Neural cell (in vitro differentiated cells): Measurements from ENCODE around the gene CASKIN2. TPM values are rescaled to one million over a fixed set of nuclear protein-coding genes. Genes with fewer than 3 reads are reported as not detected.

ENCODE experiments used
- H2AFZ ChIP-seq: fragments of 200-600, 300-800 bp; sonication (generic), shearing (Covaris generic); 2 replicates; pipeline ENCODE4 v1.6.0; 2014; ENCODE audit warnings: low read depth, mild to moderate bottlenecking, antibody characterized with exemption, low read length, moderate library complexity
- H3F3A ChIP-seq: fragments of 200-600 bp; shearing (Covaris generic); 2 replicates; pipeline ENCODE4 v1.6.1; 2016; ENCODE audit warnings: mild to moderate bottlenecking, moderate library complexity, mixed read lengths, antibody characterized with exemption, low read length; ENCODE audit not compliant: insufficient read depth, poor library complexity, severe bottlenecking
- H3K27ac ChIP-seq: fragments of 200-600, 300-800 bp; sonication (generic), shearing (Covaris generic); 2 replicates; pipeline ENCODE4 v1.5.1; 2014; ENCODE audit warnings: mild to moderate bottlenecking, low read length, moderate library complexity
- H3K27me3 ChIP-seq: fragments of 300-800, 200-600 bp; sonication (generic), shearing (Covaris generic); 2 replicates; pipeline ENCODE4 v1.6.0; 2014; ENCODE audit warnings: mild to moderate bottlenecking, low read depth, low read length, moderate library complexity; ENCODE audit not compliant: insufficient read depth
- H3K36me3 ChIP-seq: fragments of 300-800, 200-600 bp; sonication (generic), shearing (Covaris generic); 2 replicates; pipeline ENCODE4 v1.5.1; 2014; ENCODE audit warnings: mild to moderate bottlenecking, antibody characterized with exemption, low read length, moderate library complexity; ENCODE audit not compliant: insufficient read depth
- H3K4me2 ChIP-seq: fragments of 300-800, 200-600 bp; sonication (generic), shearing (Covaris generic); 2 replicates; pipeline ENCODE4 v1.6.0; 2014; ENCODE audit warnings: mild to moderate bottlenecking, low read length
- H3K4me3 ChIP-seq: fragments of 300-800, 200-600 bp; sonication (generic), shearing (Covaris generic); 2 replicates; pipeline ENCODE4 v1.5.1; 2014; ENCODE audit warnings: mild to moderate bottlenecking, low read length, moderate library complexity
- H3K79me2 ChIP-seq: fragments of 200-600 bp; shearing (Covaris generic); replicated peaks from 2 replicates; pipeline ENCODE4 v1.6.0; 2014; ENCODE audit warnings: mild to moderate bottlenecking, low read length, moderate library complexity; ENCODE audit not compliant: insufficient read depth
- H3K9ac ChIP-seq: fragments of 300-800, 200-600 bp; sonication (generic), shearing (Covaris generic); 2 replicates; pipeline ENCODE4 v1.6.1; 2016; ENCODE audit warnings: mild to moderate bottlenecking, low read length, mixed read lengths
- H3K9me2 ChIP-seq: fragments of 200-600 bp; shearing (Covaris generic); 2 replicates; pipeline ENCODE4 v1.6.1; 2016; ENCODE audit warnings: mild to moderate bottlenecking, low read length, mixed read lengths; ENCODE audit not compliant: insufficient read depth
- H3K9me3 ChIP-seq: fragments of 200-600, 300-800 bp; sonication (generic), shearing (Covaris generic); 2 replicates; pipeline ENCODE4 v1.6.1; 2016; ENCODE audit warnings: mild to moderate bottlenecking, mixed run types, low read length, moderate library complexity, mixed read lengths
- H4K20me1 ChIP-seq: fragments of 200-600 bp; shearing (Covaris generic); 2 replicates; pipeline ENCODE4 v1.6.1; 2016; ENCODE audit warnings: mild to moderate bottlenecking, mixed run types; ENCODE audit not compliant: insufficient read depth
- CTCF ChIP-seq: fragments of 450-650 bp; IDR thresholded peaks from 2 replicates; pipeline ENCODE4 v1.5.1; 2014; ENCODE audit warnings: antibody characterized with exemption, mild to moderate bottlenecking, moderate library complexity; ENCODE audit not compliant: poor library complexity, severe bottlenecking
- EP300 ChIP-seq: fragments of 450-650 bp; conservative IDR thresholded peaks from 2 replicates; pipeline ENCODE4 v1.6.1; 2014; ENCODE audit warnings: antibody characterized with exemption, mild to moderate bottlenecking, moderate library complexity; ENCODE audit not compliant: poor library complexity, severe bottlenecking
- EZH2 ChIP-seq: fragments of 200-600, 300-800 bp; shearing (Covaris generic), sonication (generic); IDR thresholded peaks from 2 replicates; pipeline ENCODE4 v1.6.1; 2014; ENCODE audit warnings: antibody characterized with exemption, low read length, borderline replicate concordance, mild to moderate bottlenecking; ENCODE audit not compliant: insufficient read depth, poor library complexity, severe bottlenecking
- MXI1 ChIP-seq: fragments of 450-650 bp; conservative IDR thresholded peaks from 2 replicates; pipeline ENCODE4 v1.6.1; 2014; ENCODE audit warnings: antibody characterized with exemption, mild to moderate bottlenecking; ENCODE audit not compliant: poor library complexity, severe bottlenecking
- POLR2AphosphoS5 ChIP-seq: IDR thresholded peaks from 2 replicates; pipeline ENCODE4 v1.6.1; 2012
- RAD21 ChIP-seq: fragments of 450-650 bp; conservative IDR thresholded peaks from 2 replicates; pipeline ENCODE4 v1.6.1; 2014; ENCODE audit warnings: antibody characterized with exemption, mild to moderate bottlenecking, moderate library complexity
- REST ChIP-seq: IDR thresholded peaks from 2 replicates; pipeline ENCODE4 v1.6.1; 2012; ENCODE audit warnings: borderline replicate concordance
- SMC3 ChIP-seq: fragments of 450-650 bp; conservative IDR thresholded peaks from 2 replicates; pipeline ENCODE4 v1.6.1; 2014; ENCODE audit warnings: antibody characterized with exemption, mild to moderate bottlenecking, moderate library complexity; ENCODE audit not compliant: poor library complexity
- TAF1 ChIP-seq: IDR thresholded peaks from 2 replicates; pipeline ENCODE4 v1.6.1; 2012; ENCODE audit warnings: low read depth
- polyA plus RNA-seq: library from polyadenylated mRNA; depleted of rRNA; stranded (reverse); fragments of >200 nt; gene quantifications from 2 replicates; pipeline ENCODE4 v1.2.3, GENCODE V29; 2014

Gene CASKIN2
- polyA plus RNA-seq, 1 donor from 2014 or later = 2.8 TPM

GRCh38 chr17:75500419-75501216, 14.7 kb downstream of the CASKIN2 start:
- H3K9me3 ChIP-seq = no peaks in the 10 kb centered on the region
- no peak overlapping the region for H3K27ac ChIP-seq
- TF ChIP-seq CTCF (no peak), POLR2AphosphoS5 (no peak), EP300 (no peak), REST (no peak), EZH2 (no peak), RAD21 (no peak), MXI1 (no peak), TAF1 (no peak), SMC3 (no peak)
- H3K4me2 ChIP-seq = no peak overlapping the region
- no peaks in the 10 kb centered on the region for H3K79me2 ChIP-seq
- no peaks in the 10 kb centered on the region for H3K27me3 ChIP-seq
- H3K9me2 ChIP-seq = no peaks in the 10 kb centered on the region
- H3K9ac ChIP-seq = no peak overlapping the region
- H4K20me1 ChIP-seq = no peaks in the 10 kb centered on the region
- no peaks in the 10 kb centered on the region for H3K36me3 ChIP-seq
- H3K4me3 ChIP-seq = no peak overlapping the region
- no peaks in the 10 kb centered on the region for H3F3A ChIP-seq
- no peak overlapping the region for H2AFZ ChIP-seq

- H3K27ac ChIP-seq = no peak overlapping the region
- H3K79me2 ChIP-seq = no peaks in the 10 kb centered on the region
- no peaks in the 10 kb centered on the region for H3K36me3 ChIP-seq
- no peak overlapping the region for H3K4me2 ChIP-seq
- H3K9me3 ChIP-seq = no peaks in the 10 kb centered on the region
- no peak overlapping the region for H2AFZ ChIP-seq
- no peaks in the 10 kb centered on the region for H4K20me1 ChIP-seq
- H3K9me2 ChIP-seq = no peaks in the 10 kb centered on the region
- TF ChIP-seq REST = no peak
- TF ChIP-seq CTCF = no peak
- TF ChIP-seq SMC3 = no peak
- no peak for TF ChIP-seq MXI1
- no peaks in the 10 kb centered on the region for H3K27me3 ChIP-seq
- H3K4me3 ChIP-seq = no peak overlapping the region
- H3F3A ChIP-seq = no peaks in the 10 kb centered on the region
- H3K9ac ChIP-seq = no peak overlapping the region
These were observed 15.9 kb downstream of the CASKIN2 start for GRCh38 chr17:75499313-75500022.
